ENCODE results near the gene BACE2.

GRCh38 chr21:41215856-41216408, 48.0 kb downstream of the BACE2 start:
- TF ChIP-seq EZH2phosphoT487 (IDR thresholded peaks at IDR 0.05; ENCODE audit: low read depth, severe bottlenecking, unreplicated experiment) (no peak), CTCF (IDR thresholded peaks at IDR 0.05; ENCODE audit: poor library complexity) (no peak), EZH2 (IDR thresholded peaks at IDR 0.05; ENCODE audit: borderline replicate concordance) (no peak)
